ENCODE data around the gene ADAT3.

Gene ADAT3

GRCh38 chr19:1905110-1905862 is at the start of gene ADAT3, which contains the start of gene SCAMP4:
Gene ADAT3 (plus strand): TSS chr19:1905399. CDS start chr19:1912048, 6,649 bp downstream.
Gene SCAMP4 (plus strand): TSS chr19:1905399. CDS start chr19:1915020, 9,621 bp downstream.
- DNase-seq: peak; percentile 98 to 100

DNA sequence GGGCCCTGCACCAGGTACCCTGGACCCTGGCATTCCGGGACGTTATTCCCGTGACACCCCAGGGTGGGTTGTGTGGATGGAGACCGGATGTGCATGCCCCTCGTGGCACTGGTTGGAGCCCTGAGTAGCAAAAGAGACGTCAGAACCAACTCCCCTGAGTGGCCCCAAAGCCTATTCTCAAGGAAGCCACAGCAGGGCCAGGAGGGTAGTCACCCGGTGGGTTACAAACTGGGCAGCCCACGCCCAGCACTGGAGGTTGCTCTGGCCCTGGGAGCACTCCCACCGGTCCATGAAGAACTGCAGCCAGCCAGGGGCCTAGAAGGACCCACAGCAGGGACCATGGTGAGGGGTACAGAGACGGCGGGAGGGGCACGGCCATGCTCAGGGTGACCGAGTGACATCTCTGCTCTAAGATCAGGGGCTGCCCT is 49.4 kb upstream of the ADAT3 start:
- no peak for DNase-seq

DNA sequence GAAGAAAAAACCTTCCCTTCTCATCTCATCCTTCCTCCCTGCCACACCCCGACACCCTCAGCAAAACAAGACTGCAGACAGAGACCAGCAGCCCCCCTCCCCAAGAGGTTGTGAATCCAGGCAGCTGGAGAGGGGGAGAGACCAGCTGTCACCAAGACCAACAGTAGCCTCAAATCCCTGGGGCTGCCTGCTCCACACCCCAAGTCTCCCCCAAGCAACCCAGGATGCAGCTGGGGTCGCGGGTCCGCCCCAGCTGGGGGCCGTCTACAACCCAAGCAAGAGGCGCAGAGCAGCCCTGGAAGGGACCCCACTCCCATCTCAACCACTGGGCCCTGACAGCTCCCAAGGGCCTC is 48.9 kb upstream of the ADAT3 start:
- no peak for DNase-seq

- no peak for DNase-seq
These were observed 48.2 kb upstream of the ADAT3 start for GRCh38 chr19:1856698-1857603.

- no peak for DNase-seq
These were observed 47.4 kb upstream of the ADAT3 start for GRCh38 chr19:1857648-1858326.

- DNase-seq: no peak
These were observed 46.7 kb upstream of the ADAT3 start for GRCh38 chr19:1858412-1859081.

DNA sequence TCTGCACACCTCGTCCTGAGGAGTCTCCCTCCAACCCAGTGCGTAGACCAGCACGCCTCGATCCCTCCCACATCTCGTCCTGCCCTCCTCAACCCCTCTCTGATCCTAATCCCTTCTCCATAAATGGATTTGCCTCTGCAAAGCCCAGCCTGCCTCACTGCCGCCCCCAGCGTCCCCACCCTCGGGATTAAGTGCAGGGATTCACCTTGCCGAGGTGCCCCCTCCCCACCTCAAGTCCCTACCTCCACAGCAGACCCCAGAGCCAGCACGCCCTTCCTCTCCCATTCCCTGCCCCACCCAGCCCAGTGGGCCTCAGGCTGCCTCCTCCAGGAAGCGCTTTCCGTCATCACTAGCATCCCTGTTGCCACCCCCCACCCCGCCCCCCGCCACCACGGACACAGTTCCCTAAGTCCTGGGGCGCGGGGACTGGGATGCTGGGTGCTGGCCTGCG is 45.8 kb upstream of the ADAT3 start:
- no peak for DNase-seq

DNA sequence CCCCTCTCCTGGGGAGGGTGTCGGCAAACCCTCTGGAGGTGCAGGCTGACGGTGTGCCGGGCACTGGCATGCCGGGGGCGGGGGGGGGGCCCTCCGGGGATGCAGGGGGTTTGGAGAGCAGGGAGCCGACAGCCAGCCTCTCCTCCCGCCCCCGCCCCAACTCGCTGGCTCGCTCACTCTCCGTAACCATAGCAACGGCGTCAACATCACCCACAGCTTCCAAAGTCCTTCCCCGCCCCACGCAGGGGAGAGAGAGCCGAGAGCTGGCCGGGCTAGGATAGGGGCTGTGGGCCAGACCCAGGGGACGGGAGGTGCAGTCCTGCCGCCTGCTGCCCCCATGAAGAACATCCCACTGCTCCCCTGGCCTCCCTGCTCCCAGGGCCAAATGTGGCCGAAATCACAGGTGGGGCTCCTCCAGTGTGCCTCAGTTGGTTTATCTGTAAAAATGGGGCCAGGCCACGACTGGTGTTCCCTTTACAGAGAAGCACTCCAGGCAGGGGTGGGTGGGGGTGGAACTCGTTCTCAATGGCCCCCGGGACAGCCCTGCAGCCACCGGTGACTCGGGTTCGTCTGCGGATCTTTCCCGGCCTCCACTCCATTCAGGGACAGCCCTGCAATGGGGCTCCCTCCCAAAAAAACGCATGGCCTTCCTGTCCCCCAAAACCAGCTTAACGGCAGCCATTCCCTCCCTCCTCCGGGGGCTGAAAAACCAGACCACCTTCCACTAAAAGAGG is 45.0 kb upstream of the ADAT3 start:
- peak in 1 of 2 experiments; percentile 57 for DNase-seq

DNA sequence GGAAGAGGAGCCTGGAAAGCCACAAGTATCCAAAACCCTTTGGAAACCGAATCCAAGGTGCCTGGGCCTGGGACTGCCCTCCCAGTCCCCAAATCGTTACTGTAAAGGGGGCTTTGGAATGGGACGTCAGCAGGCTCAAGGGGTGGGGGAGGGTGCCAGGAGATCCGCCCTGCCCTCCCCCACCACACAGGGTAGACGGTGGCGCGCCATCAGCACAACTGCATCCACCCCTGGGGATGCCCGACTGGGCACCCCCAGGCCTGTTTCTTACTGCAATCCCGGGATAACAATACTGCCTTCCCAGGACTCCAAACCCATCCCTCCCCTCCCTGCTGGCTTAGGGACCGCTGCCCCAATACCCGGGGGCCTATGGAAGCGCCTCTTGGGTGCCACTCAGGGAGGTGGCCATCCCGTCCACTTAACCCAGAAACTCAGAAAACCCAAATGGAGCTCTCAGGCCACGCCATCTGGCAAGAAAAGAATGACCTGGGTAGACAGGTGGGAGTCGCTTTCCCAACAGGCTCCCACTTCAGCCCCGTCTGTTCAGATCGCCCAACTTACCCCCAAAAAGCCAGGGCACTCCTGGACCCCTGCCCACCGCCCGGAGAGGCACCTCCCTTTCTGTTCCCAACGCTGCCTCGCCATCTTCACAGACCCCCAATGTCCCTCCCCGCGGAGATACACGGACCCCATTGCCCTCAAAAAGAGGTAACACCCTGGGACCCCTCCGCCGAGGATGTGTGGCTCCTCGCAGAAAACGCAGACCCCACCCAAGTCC is 44.2 kb upstream of the ADAT3 start:
- no peak for DNase-seq

DNA sequence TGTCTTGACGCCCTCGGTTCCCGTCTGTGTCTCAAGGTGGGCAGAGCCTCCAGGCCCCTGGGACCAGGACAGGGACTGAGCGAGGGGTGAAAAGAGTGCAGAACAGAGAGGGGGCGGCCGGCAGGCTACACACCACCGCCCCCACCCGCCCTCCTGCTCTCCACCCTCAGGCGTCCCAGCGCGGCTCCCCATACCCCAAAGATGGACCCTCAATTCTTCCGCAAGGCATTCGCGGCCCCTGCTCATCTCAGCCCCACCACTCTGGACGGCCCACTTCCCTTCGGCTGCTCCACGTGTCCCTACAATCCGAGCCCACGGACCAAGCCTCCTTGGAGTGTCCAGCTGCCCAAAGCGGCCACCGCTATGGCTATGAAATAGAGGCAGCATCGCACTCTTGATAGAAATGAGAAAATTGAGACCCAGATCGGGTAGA is 43.6 kb upstream of the ADAT3 start:
- DNase-seq: no peak

DNA sequence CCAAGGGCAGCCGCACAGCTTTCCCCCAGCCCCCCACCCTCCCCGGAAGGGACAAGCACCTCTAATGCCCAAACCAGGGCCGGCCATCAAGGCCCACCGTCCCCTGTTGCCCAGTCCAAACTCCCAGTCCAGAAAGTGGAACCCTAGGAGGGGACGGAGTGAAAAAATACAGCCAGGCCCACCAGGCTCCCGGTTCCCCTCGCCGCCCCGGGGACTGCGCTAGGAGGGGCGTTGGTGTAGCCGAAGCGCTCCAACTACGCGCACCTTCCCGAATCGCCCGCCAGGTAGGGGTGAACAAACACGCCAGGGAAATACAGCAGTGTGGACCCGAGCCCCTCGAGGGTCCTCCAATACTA is 43.2 kb upstream of the ADAT3 start:
- no peak for DNase-seq

DNA sequence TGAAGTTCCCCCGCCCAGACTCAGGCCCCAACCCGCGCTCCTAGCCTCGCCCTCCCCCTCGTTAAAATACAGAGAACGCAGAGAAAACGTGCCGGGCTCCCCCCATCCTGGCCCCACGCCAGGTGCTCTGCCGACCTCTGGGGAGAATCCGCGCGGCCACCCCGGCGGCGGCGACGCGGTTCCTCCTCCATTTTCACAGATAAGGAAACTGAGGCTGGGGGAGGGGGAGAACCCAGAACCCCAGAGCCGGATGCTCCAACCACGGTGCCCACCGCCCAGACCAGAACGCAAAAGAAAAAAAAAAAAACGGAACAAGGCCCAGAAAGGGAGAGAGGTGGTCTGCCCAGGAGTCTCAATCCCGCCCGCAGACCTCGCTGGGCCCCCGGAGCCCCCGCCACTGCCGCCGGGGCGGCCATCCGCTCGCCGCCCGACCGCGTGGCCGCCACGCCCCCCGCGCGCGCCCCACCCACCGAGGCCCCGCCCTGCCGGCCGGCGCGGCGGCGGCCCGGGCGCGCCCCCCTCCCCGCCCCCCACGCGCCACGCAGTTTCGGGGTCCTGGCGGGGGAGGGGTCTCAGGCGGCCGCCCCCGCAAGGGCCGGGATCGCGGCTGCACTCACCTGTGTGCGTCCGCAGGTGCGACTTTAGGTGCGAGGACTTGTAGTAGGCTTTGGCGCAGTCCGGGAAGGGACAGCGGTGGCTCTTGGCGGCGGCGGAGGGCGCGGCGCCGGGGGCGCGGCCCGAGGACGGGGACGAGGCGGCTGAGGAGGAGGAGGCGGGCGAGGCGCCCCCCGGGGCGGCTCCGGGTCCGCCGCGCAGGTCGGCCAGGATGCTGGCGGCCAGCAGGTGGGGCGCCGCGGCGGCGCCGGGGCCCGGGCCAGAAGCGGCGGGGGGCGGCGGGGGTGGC is 42.5 kb upstream of the ADAT3 start:
- DNase-seq: peak in 1 of 2 experiments; percentile 59

- DNase-seq: no peak
These were observed 41.9 kb upstream of the ADAT3 start, which contains the start of gene KLF16 for GRCh38 chr19:1863328-1863637. Gene KLF16 (minus strand): TSS chr19:1863579. CDS start chr19:1863497, 82 bp downstream.

GRCh38 chr19:1863638-1864479 is 41.3 kb upstream of the ADAT3 start:
- peak; percentile 99 to 100 for DNase-seq

DNA sequence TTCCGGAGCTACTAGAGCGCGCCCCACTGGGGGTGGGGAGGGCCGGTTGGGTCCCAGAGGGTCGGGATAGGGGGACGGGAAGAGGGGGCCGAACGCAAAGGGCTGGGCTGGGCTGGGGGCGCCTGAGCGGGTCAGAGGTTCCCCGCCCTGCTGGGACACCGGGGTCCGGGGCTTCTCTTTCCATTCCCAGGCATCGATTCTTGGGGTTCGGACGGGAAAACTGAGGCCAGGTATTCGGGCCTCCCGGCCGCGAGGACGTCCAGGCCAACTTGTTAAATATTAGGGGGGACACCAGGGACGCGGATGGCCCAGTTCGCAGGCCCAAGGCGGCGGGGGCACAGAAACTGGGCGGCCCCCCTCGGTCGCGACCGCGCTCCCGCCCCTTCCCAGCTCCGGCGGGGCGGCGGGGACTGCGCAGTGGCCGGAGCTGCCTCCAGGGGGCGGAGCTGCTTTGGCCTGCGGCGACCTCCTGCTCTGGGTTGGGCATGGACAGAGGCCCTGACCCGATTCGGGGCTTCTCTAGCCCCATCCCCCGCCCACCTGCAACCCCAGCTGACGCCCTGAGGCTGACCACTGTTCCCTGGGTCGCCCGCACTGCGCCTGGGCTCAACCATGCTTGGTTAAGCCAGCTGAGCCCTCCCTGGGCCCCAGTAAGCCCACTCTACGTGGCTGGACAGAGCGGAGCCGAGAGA is 40.6 kb upstream of the ADAT3 start:
- peak; percentile 31 to 68 for DNase-seq

GRCh38 chr19:1865172-1866010 is 39.8 kb upstream of the ADAT3 start:
- DNase-seq: no peak

- DNase-seq: no peak
These were observed 38.4 kb upstream of the ADAT3 start for GRCh38 chr19:1866693-1867348.

Data from NCI-H446 (cell line).